ENCODE measurements around the gene C7orf33.

DNA sequence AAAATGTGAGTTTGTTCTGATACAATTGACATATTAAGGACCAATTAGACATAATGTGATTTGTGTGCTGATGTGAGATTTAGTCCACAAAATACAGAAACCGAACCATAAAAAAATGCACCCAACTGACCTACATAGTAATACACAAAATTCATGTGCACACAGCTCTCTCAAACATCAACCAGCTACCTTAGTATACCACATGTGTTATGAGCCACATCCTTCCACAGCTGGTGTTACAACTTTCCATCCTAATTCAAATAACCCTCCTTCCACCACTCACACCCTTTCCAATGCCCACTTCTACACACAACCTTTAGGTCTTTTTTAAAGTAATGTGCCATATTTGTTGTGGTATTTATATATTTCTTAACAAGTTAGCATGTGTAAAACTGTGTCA is 31.7 kb upstream of the C7orf33 start:
- TF ChIP-seq POLR2A (IDR thresholded peaks at IDR 0.05): no peak
- TF ChIP-seq, protein P1, sequence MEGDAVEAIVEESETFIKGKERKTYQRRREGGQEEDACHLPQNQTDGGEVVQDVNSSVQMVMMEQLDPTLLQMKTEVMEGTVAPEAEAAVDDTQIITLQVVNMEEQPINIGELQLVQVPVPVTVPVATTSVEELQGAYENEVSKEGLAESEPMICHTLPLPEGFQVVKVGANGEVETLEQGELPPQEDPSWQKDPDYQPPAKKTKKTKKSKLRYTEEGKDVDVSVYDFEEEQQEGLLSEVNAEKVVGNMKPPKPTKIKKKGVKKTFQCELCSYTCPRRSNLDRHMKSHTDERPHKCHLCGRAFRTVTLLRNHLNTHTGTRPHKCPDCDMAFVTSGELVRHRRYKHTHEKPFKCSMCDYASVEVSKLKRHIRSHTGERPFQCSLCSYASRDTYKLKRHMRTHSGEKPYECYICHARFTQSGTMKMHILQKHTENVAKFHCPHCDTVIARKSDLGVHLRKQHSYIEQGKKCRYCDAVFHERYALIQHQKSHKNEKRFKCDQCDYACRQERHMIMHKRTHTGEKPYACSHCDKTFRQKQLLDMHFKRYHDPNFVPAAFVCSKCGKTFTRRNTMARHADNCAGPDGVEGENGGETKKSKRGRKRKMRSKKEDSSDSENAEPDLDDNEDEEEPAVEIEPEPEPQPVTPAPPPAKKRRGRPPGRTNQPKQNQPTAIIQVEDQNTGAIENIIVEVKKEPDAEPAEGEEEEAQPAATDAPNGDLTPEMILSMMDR (IDR thresholded peaks at IDR 0.05): no peak
